ENCODE results near the gene P4HA1.

GRCh38 chr10:73131913-73132686 lies 35.4 kb upstream of the P4HA1 start:
- TF ChIP-seq TAF1 (IDR thresholded peaks at IDR 0.05; ENCODE audit: borderline replicate concordance, insufficient read depth, low read length) (no peak), POLR2AphosphoS5 (IDR thresholded peaks at IDR 0.05; ENCODE audit: low read depth, low read length) (no peak), REST (IDR thresholded peaks at IDR 0.05; ENCODE audit: insufficient read depth in 1 of 2, low read depth in 2 of 2, low read length in 2 of 2) (no peak)
